SK-N-SH (cell line): ENCODE data around the gene BTNL8.

Experiments
- EP300 ChIP-seq, 2 experiments: IDR thresholded peaks; 2 replicates each; pipeline versions ENCODE4 v1.4.0 to v1.6.1; 2012; ENCODE audit warnings: borderline replicate concordance in 1 of 2, low read depth in 1 of 2, low read length in 1 of 2
- EZH2phosphoT487 ChIP-seq: fragments of 200-600 bp; sonication (generic); IDR thresholded peaks from 2 replicates; pipeline ENCODE4 v1.6.1; 2017; ENCODE audit warnings: low read depth, mixed run types, mild to moderate bottlenecking, antibody characterized with exemption, moderate library complexity, borderline replicate concordance
- FOXJ3 ChIP-seq: sonication (generic); formaldehyde crosslinking; IDR thresholded peaks from 2 replicates; pipeline ENCODE4 v1.5.1; 2020; ENCODE audit warnings: mild to moderate bottlenecking, missing genetic modification reagents
- NRF1 ChIP-seq: IDR thresholded peaks from 2 replicates; pipeline ENCODE4 v1.6.1; 2012; ENCODE audit warnings: low read depth, mild to moderate bottlenecking, low read length
- POLR2AphosphoS5 ChIP-seq: IDR thresholded peaks from 2 replicates; pipeline ENCODE4 v1.6.1; 2012; ENCODE audit warnings: low read depth, low read length
- RCOR1 ChIP-seq: fragments of 150-350 bp; IDR thresholded peaks from 2 replicates; pipeline ENCODE4 v1.6.1; 2017; ENCODE audit warnings: antibody characterized with exemption, low read length
- RXRA ChIP-seq: IDR thresholded peaks from 2 replicates; pipeline ENCODE4 v1.4.0; 2012; ENCODE audit warnings: low read depth, mild to moderate bottlenecking, borderline replicate concordance
- SIN3A ChIP-seq: IDR thresholded peaks from 2 replicates; pipeline ENCODE4 v1.6.1; 2012; ENCODE audit warnings: low read depth, mild to moderate bottlenecking, low read length, moderate library complexity, borderline replicate concordance
- YY1 ChIP-seq: IDR thresholded peaks from 2 replicates; pipeline ENCODE4 v1.4.0; 2012; ENCODE audit warnings: low read depth, mild to moderate bottlenecking
- TF ChIP-seq, protein P1 (sequence below): fragments of 200-600 bp; sonication (generic); IDR thresholded peaks from 2 replicates; pipeline ENCODE4 v1.6.1; 2017; ENCODE audit warnings: antibody characterized with exemption, mild to moderate bottlenecking, moderate library complexity
- TF ChIP-seq, protein P2 (sequence below): IDR thresholded peaks from 2 replicates; pipeline ENCODE4 v1.4.0; 2012; ENCODE audit warnings: low read depth, borderline replicate concordance
- TF ChIP-seq, protein P3 (sequence below): IDR thresholded peaks from 2 replicates; pipeline ENCODE4 v1.6.1; 2012; ENCODE audit warnings: mild to moderate bottlenecking, low read depth, low read length, moderate library complexity
- TF ChIP-seq, protein P4 (sequence below): fragments of 150-350 bp; IDR thresholded peaks from 2 replicates; pipeline ENCODE4 v1.6.1; 2017; ENCODE audit warnings: antibody characterized with exemption, low read length, low read depth, borderline replicate concordance
- TF ChIP-seq, protein P5 (sequence below): IDR thresholded peaks from 2 replicates; pipeline ENCODE4 v1.4.0; 2012; ENCODE audit warnings: low read depth

DNA sequence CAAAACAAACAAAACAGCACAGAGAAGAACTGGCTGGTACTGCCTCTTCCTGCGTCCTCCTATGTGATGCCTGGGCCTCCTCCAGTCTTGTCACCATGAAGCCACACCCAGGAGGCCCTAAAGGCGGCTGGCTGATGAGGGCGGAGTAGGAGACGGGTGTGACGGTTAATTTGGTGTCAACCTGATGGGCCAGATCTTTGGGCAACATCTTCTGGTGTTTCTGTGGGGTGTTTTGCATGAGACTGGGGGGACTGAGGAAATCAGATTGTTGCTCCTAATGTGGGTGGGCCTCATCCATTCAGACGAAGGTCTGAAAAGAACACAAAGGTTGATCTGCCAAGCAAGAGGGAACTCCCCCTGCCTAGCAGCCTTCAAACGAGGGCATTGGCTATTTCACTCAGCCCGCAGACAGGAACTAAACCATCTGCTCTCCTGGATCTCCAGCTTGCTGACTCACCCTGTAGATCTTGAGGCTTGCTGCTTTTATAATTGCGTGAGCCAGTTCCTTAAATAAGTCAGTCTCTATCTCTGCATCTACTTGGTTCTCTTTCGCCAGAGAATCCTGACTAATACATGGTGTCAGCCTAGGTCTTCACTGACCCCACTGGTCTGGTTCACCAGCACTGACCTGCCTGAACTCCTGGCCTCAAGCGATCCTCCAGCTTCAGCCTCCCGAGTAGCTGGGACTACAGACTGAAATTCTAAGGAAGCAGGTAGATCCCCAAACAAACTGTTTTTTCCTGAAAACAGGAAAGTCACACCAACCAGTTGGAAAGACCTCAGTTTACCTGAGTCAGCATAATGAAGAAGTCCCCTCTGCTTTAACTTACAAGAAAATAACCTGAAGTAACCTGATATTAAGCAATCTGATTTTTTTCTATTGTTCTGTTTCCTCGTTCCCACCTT lies 25.1 kb upstream of the BTNL8 start:
- no peak for TF ChIP-seq SIN3A
- TF ChIP-seq, protein P1, sequence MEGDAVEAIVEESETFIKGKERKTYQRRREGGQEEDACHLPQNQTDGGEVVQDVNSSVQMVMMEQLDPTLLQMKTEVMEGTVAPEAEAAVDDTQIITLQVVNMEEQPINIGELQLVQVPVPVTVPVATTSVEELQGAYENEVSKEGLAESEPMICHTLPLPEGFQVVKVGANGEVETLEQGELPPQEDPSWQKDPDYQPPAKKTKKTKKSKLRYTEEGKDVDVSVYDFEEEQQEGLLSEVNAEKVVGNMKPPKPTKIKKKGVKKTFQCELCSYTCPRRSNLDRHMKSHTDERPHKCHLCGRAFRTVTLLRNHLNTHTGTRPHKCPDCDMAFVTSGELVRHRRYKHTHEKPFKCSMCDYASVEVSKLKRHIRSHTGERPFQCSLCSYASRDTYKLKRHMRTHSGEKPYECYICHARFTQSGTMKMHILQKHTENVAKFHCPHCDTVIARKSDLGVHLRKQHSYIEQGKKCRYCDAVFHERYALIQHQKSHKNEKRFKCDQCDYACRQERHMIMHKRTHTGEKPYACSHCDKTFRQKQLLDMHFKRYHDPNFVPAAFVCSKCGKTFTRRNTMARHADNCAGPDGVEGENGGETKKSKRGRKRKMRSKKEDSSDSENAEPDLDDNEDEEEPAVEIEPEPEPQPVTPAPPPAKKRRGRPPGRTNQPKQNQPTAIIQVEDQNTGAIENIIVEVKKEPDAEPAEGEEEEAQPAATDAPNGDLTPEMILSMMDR, result no peak
- no peak for TF ChIP-seq FOXJ3
- TF ChIP-seq YY1, result no peak
- TF ChIP-seq, protein P2, sequence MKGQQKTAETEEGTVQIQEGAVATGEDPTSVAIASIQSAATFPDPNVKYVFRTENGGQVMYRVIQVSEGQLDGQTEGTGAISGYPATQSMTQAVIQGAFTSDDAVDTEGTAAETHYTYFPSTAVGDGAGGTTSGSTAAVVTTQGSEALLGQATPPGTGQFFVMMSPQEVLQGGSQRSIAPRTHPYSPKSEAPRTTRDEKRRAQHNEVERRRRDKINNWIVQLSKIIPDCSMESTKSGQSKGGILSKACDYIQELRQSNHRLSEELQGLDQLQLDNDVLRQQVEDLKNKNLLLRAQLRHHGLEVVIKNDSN, result no peak
- TF ChIP-seq, protein P3, sequence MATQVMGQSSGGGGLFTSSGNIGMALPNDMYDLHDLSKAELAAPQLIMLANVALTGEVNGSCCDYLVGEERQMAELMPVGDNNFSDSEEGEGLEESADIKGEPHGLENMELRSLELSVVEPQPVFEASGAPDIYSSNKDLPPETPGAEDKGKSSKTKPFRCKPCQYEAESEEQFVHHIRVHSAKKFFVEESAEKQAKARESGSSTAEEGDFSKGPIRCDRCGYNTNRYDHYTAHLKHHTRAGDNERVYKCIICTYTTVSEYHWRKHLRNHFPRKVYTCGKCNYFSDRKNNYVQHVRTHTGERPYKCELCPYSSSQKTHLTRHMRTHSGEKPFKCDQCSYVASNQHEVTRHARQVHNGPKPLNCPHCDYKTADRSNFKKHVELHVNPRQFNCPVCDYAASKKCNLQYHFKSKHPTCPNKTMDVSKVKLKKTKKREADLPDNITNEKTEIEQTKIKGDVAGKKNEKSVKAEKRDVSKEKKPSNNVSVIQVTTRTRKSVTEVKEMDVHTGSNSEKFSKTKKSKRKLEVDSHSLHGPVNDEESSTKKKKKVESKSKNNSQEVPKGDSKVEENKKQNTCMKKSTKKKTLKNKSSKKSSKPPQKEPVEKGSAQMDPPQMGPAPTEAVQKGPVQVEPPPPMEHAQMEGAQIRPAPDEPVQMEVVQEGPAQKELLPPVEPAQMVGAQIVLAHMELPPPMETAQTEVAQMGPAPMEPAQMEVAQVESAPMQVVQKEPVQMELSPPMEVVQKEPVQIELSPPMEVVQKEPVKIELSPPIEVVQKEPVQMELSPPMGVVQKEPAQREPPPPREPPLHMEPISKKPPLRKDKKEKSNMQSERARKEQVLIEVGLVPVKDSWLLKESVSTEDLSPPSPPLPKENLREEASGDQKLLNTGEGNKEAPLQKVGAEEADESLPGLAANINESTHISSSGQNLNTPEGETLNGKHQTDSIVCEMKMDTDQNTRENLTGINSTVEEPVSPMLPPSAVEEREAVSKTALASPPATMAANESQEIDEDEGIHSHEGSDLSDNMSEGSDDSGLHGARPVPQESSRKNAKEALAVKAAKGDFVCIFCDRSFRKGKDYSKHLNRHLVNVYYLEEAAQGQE, result no peak
- TF ChIP-seq, protein P4, sequence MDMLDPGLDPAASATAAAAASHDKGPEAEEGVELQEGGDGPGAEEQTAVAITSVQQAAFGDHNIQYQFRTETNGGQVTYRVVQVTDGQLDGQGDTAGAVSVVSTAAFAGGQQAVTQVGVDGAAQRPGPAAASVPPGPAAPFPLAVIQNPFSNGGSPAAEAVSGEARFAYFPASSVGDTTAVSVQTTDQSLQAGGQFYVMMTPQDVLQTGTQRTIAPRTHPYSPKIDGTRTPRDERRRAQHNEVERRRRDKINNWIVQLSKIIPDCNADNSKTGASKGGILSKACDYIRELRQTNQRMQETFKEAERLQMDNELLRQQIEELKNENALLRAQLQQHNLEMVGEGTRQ, result no peak
- no peak for TF ChIP-seq NRF1
- TF ChIP-seq RCOR1, result no peak
- TF ChIP-seq, protein P5, sequence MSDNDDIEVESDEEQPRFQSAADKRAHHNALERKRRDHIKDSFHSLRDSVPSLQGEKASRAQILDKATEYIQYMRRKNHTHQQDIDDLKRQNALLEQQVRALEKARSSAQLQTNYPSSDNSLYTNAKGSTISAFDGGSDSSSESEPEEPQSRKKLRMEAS, result no peak
- no peak for TF ChIP-seq POLR2AphosphoS5
- no peak for TF ChIP-seq EZH2phosphoT487
- TF ChIP-seq EP300 (IDR thresholded peaks at IDR 0.05; ENCODE audit: borderline replicate concordance in 1 of 2, low read depth in 1 of 2, low read length in 1 of 2), result no peak
- TF ChIP-seq RXRA, result no peak
